ENCODE results near the gene BMX.

Gene BMX

GRCh38 chrX:15507005-15507404 is 6.4 kb downstream of the BMX start:
- DNase-seq (ENCODE audit: low read depth): no peak

GRCh38 chrX:15509845-15510244 is 9.2 kb downstream of the BMX start:
- DNase-seq (ENCODE audit: low read depth): no peak

GRCh38 chrX:15511563-15511962 is 11.0 kb downstream of the BMX start:
- no peak for DNase-seq (ENCODE audit: low read depth)

- DNase-seq (ENCODE audit: low read depth): no peak
Measured at GRCh38 chrX:15512401-15512965, 11.9 kb downstream of the BMX start.

- no peak for DNase-seq (ENCODE audit: low read depth)
Measured at GRCh38 chrX:15514279-15514678, 13.7 kb downstream of the BMX start.

- DNase-seq (ENCODE audit: low read depth): no peak
Measured at GRCh38 chrX:15515931-15516330, 15.3 kb downstream of the BMX start.

- DNase-seq (ENCODE audit: low read depth): no peak
Measured at GRCh38 chrX:15522464-15522863, 21.9 kb downstream of the BMX start.

GRCh38 chrX:15523088-15523487 is 22.5 kb downstream of the BMX start:
- DNase-seq (ENCODE audit: low read depth): no peak

- DNase-seq (ENCODE audit: low read depth): no peak
Measured at GRCh38 chrX:15524417-15524816, 23.8 kb downstream of the BMX start.

GRCh38 chrX:15525664-15526416 is 25.2 kb downstream of the BMX start:
- DNase-seq (ENCODE audit: low read depth): no peak

GRCh38 chrX:15529165-15529564 is 28.6 kb downstream of the BMX start:
- no peak for DNase-seq (ENCODE audit: low read depth)

GRCh38 chrX:15530318-15530717 is 29.7 kb downstream of the BMX start:
- no peak for DNase-seq (ENCODE audit: low read depth)

- no peak for DNase-seq (ENCODE audit: low read depth)
Measured at GRCh38 chrX:15546745-15547144, 46.1 kb downstream of the BMX start.

GRCh38 chrX:15547356-15547755 is 46.7 kb downstream of the BMX start:
- no peak for DNase-seq (ENCODE audit: low read depth)

GRCh38 chrX:15549189-15550012 is 48.8 kb downstream of the BMX start:
- DNase-seq (ENCODE audit: low read depth): no peak

- no peak for DNase-seq (ENCODE audit: low read depth)
Measured at GRCh38 chrX:15559227-15559626, 58.6 kb downstream of the BMX start.

- DNase-seq (ENCODE audit: low read depth): no peak
Measured at GRCh38 chrX:15560924-15561323, 60.3 kb downstream of the BMX start.

GRCh38 chrX:15563056-15563455 is 62.4 kb downstream of the BMX start:
- DNase-seq (ENCODE audit: low read depth): no peak

GRCh38 chrX:15564981-15565579 is 64.5 kb downstream of the BMX start:
- no peak for DNase-seq (ENCODE audit: low read depth)

- DNase-seq (ENCODE audit: low read depth): no peak
Measured at GRCh38 chrX:15566244-15566643, 65.6 kb downstream of the BMX start.

GRCh38 chrX:15567267-15567666 is 66.7 kb downstream of the BMX start:
- no peak for DNase-seq (ENCODE audit: low read depth)

GRCh38 chrX:15567886-15568616 is 67.4 kb downstream of the BMX start:
- DNase-seq (ENCODE audit: low read depth): no peak

All from stimulated activated CD4-positive, alpha-beta T cell treated with anti-CD3 and anti-CD28 coated beads, Interleukin-2, amount 100 ng/mL, for 4 hours (primary cell).